GM15510 (cell line): ENCODE measurements around the gene PRRC2C.

Experiments
- POLR2A ChIP-seq: IDR thresholded peaks from 3 replicates; pipeline ENCODE4 v1.6.1; 2011; ENCODE audit warnings: borderline replicate concordance; ENCODE audit not compliant: insufficient read length; ENCODE audit errors: extremely low read depth

The PRRC2C gene

DNA sequence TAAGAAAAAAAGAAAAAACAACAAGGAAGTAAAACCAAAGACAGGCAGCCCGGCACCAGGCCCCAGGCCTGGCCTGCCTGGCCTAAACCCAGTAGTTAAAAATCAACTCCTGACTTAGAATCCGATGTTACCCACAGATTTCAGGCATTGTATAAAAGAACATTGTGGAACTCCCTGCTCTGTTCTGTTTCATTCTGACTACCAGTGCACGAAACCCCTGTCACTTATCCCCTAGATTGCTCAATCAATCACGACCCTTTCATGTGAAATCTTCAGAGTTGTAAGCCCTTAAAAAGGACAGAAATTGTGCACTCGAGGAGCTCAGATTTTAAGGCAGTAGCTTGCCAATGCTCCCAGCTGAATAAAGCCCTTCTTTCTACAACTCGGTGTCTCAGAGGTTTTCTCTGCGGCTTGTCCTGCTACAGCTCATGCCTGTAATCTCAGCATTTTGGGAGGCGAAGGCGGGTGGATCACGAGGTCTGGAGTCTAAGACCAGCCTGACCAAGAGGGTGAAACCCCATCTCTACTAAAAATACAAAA is 121.1 kb downstream of the PRRC2C start:
- no peak for TF ChIP-seq POLR2A

DNA sequence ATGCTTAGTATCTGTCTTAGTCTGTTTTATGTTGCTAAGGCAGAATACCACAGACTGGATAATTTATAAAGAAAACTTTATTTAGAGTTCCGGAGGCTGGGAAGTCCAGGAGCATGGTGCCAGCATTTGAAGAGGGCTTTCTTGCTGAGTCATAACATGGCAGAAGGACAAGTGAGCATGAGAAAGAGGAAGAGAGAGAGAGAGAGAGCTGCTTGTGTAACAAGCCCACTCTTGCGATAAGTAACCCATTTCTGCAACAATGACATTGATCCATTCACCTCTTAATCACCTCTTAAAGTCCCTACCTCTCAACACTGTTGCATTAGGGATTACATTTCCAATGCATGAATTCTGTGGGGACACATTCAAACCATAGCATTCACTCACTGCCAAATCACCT is 125.1 kb downstream of the PRRC2C start:
- TF ChIP-seq POLR2A: no peak

DNA sequence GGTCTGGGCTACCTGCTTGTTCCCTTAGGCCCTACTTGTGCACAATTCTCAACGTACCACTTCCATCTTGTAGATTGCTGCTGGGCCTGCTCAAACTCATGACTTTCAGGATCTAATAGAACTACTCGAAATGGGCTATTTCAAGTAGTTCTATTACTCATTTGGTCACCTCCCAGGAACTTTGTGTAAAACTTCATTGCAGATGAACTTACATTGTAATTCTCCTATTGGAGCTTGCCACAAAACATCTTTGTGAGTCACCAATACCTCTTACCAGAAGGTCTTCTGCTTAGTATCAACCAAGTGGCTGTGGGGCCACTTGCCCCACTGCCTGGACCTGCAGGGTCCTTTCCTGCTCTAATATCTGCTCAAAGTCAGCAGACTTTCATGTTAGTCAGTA is 126.0 kb downstream of the PRRC2C start:
- no peak for TF ChIP-seq POLR2A

DNA sequence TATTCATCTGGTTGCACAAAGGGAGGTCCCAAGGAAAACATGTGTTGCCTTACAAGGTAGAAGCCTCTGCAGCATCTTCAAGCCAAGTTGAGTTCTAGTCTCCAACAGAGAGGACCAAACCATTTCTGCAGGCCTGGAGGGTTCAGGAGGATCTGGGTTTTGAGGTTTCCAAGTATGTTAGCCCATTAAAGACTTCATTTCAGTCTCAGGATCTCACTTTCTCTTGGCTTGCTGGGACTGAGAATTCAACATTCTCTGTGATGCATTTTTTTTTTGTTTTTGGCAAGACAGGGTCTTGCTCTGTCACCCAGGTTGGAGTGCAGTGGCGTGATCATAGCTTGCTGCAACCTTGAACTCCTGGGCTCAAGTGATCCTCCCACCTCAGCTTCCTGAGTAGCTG is 128.0 kb downstream of the PRRC2C start:
- TF ChIP-seq POLR2A: no peak

DNA sequence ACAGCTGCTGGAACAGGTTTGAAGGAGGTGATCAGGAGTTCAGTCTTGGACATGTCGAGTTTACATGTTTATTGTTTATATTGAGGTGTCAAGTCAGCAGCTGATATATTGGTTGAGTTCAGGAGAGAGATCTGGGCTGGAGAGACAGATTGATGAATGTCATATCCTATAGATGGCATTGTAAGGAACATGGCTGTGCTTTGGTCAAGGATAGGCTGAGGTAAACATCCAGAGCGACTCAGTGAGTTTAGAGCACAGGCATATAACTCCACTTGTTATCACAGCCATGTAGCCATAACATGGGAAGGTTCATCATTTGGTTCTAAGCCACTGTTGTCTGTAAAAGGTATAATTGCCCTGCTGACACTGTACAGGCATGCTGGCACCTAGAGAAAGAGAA is 131.3 kb downstream of the PRRC2C start:
- no peak for TF ChIP-seq POLR2A

DNA sequence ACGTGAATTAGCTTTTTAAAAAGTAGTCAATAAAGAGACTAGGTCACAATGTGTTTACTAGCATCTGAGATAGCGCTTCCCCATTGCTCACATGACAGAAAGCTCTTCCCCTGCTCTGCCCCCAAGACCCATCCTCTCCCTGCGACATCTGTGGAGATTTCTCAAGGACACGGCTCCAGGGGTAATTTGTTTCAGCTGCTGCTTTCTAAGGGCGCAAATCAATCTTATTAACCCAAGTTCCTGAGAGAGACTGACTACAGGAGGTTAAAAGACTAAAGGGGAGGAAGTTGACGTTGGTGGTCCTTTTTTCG is 136.8 kb downstream of the PRRC2C start, which contains the start of gene MYOCOS:
Gene MYOCOS (plus strand): TSS at position 92 of the 311 bp plus-strand sequence. CDS start 1,641 bp downstream, outside the sequence.
- no peak for TF ChIP-seq POLR2A

DNA sequence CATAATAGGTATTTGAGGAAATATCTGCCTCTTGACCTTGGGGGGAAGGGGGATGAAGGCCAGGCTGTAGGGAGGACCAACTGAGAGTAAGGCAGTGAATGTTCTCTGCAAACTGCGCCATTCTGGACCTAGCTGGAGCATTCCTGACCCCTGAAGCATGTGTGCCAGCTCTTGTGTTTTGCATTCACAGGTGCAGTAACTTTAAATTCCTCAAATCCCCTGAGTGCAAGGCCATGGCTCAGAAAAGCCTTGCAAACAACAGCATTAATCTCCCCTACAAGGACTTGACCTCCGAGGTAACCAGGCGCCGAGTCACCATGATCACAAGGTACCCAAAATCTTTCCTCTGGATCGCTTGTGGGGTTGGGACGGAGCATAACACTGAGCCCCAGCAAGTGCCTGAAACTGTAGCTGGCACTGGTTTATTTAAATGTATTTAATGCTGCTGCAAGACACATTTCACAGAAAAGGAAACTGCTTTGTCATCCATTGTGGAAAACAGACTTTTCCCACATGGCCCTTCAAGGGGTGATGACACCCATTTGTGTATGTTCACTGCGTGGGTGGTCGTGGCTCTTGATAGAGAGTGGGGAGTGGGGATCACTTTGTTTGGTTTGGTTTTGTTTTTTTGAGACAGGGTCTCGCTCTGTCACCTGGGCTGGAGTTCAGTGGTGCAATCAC is 138.5 kb downstream of the PRRC2C start:
- no peak for TF ChIP-seq POLR2A

DNA sequence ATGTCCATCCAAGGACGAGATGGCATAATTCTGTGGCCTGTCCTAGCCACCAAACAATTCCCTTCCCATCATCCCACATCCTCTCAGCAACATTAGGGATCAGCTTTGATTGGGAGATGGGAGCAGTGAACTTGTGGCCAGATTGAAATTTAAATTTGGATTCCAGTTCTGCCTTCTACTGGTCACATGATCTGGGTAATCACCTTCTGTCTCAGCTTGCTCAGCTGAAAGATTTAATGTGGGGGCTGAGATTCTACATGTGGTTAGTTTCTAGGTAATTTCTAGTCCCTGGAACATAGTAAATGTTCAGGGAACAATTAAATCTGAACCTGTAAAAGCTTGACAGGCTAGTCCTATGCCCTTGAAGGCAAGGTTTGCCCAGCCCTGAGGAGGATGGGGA is 139.9 kb downstream of the PRRC2C start:
- no peak for TF ChIP-seq POLR2A

DNA sequence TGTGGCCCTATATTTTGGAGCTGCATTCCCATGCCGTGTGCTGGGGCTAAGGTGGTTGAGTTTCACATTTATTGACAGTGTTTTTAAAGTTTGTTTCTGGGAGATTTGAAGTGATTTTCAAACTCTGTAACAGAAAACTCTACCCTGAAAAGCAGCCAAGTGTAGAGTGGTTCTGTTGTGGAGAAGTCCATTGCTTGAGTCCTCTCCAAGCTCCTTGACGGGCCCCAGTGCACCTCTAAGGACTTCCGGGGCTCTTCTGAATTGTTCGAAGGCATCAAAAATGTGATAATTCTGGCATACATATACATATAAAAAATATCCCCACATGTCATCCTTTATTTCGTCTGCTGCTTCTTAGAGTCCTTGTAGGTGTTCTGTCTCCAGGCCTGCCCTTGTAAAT is 141.7 kb downstream of the PRRC2C start:
- no peak for TF ChIP-seq POLR2A

DNA sequence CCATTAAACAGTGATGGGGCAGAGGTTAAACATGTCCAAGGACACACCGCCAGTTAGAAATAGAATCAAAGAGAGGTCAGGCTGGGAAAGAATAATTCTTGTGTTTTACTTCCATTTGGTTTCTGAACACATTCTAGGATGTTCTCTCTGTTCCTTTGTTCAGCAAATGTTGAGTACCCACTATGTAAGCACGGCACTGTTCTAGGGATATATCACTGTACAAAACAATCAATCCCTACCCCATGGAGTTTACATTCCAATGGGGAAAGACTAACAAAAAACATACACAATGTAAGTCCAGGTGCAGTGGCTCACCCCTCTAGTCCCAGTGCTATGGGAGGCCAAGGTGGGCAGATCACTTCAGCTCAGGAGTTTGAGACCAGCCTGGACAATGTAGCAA is 142.9 kb downstream of the PRRC2C start:
- TF ChIP-seq POLR2A: no peak

DNA sequence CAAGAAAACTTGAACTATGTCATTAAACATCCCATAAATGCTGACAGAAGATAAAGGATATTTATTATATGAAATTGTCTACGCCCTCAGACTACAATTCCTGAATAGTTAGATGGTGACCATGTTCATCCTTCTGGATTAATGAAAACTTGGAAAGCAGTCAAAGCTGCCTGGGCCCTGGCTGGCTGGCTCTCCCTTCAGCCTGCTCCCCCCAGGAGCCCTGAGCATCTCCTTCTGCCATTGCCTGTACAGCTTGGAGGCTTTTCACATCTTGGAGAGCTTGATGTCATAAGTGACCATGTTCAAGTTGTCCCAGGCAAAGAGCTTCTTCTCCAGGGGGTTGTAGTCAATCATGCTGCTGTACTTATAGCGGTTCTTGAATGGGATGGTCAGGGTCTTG is 150.3 kb downstream of the PRRC2C start:
- no peak for TF ChIP-seq POLR2A

DNA sequence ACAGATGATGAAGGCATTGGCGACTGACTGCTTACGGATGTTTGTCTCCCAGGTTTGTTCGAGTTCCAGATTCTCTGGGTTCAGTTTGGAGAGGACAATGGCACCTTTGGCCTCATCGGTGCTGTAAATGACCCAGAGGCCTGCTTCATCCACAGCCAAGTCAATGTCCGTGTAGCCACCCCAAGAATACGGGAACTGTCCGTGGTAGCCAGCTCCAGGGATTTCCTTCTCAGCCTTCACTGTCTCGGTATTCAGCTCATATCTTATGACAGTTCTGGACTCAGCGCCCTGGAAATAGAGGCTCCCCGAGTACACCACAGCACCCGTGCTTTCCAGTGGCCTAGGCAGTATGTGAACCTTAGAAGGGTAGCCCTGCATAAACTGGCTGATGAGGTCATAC is 150.8 kb downstream of the PRRC2C start:
- TF ChIP-seq POLR2A: no peak

DNA sequence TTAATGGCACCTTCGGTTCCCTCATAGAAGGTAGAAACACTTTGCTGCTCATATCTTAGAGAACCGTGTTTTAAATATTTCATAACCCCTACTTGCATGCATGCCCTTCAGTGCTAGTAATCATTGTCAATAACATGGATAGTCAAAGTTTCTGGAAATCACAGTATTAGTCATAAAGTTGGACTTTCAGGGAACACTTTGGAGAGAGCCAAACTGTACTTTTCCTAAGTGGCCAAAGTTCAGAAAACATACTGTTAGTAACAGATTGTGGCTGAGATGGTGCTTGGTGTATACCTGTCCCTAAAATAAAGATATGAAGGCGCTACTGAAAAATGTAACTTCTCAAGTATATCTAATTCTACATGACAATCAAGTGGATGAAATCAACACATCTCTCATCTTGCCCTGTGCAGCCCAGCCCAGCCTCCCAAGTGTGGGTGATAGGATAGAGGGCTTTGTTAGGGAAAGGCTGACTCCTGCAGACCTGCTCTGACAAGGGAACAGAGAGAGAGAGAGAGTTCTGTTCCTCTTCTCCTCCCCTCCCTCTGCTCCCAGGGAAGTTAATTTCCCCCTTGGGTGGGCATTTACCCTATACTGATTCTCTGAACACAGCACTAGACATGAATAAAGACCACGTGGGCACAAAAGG is 152.7 kb downstream of the PRRC2C start:
- TF ChIP-seq POLR2A: no peak

DNA sequence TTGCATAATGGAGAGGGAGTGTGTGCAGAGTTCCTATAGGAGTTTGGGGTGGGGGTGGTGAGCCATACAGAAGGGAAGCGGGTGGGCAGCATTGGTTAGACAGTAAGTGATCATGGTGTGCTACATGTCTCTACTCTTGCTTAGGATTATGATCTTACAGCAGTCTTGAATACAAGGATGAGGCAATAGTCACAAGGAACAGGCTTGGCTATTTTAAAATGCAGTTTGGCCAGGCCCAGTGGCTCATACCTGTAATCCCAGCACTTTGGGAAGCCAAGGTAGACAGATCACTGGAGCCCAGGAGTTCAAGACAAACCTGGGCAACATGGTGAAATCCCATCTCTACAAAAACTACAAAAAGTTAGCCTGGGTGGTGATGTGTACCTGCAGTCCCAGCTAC is 154.9 kb downstream of the PRRC2C start:
- no peak for TF ChIP-seq POLR2A

DNA sequence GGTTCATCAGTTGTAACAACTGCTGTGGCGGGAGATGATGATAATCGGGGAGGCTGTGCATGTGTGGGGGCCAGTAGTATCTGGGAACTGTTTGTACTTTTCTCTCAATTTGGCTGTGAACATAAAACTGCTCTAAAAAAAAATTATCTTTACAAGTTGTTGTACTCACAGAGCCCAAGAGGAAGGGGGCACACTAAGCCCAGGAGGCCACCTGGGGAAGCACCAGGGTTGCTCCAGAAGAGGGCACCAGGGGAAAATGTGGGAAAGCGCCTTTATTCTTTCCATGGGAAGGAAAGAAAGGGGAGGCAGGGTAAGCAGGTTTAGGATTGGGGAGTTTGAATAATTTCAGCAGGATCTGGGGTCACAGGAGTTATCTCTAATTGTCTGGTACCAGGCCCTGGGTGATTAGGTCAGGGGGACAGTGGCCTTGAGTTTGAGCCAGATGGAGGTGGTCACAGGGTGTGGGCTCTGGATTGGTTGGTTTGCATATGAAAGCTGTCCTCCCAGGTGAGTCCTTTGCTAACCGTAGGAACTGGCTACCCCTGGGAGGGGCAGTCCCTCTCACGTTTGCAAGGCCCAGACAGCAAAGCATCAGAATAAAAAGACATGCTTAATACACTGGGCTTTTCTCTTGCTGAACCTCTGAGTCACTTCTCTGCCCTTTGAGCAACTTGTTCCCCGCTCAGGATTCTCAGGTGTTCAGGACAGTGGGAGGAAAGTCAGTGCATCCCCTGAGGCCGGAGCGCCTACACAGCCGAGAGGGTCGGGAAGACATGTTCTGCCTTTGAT is 155.9 kb downstream of the PRRC2C start:
- no peak for TF ChIP-seq POLR2A

DNA sequence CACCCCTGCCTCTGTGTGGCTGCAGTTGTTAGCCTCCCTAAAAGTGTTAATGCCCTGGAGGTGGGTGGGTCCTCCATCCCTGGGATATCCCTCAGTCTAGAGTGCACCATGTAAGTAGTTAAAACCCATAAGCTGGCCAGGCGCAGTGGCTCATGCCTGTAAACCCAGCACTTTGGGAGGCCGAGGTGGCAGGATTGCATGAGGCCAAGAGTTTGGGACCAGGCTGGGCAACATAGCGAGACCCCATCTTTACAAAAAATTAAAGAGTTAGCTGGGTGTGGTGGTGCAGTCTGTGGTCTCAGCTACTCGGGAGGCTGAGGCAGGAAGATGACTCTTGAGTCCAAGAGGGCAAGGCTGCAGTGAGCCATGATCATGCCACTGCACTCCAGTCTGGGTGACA is 156.9 kb downstream of the PRRC2C start:
- TF ChIP-seq POLR2A: no peak
